AG10803 (cell line): Measurements from ENCODE around the gene PHGDH.
A peak's percentile ranks its signal among the peaks of the same experiment; 100 is the strongest.

Source experiments
- DNase-seq: peaks from one replicate; pipeline ENCODE4 v3.0.0; 2010; ENCODE audit warnings: low read depth
- H3K4me3 ChIP-seq: 2 replicates; pipeline ENCODE4 v1.5.1; 2011; ENCODE audit warnings: mild to moderate bottlenecking, low read length, control low read depth
- CTCF ChIP-seq: conservative IDR thresholded peaks from 2 replicates; pipeline ENCODE4 v1.5.1; 2011; ENCODE audit warnings: mild to moderate bottlenecking, low read length, control low read depth, inconsistent platforms

Gene PHGDH

GRCh38 chr1:119771770-119772169 is 60.0 kb downstream of the PHGDH start:
- TF ChIP-seq CTCF: no peak
- no peak overlapping the region for H3K4me3 ChIP-seq
- DNase-seq: peak; percentile 32

GRCh38 chr1:119772298-119772697 is 60.6 kb downstream of the PHGDH start:
- no peak for DNase-seq

GRCh38 chr1:119773711-119774241 is 62.0 kb downstream of the PHGDH start:
- no peak for TF ChIP-seq CTCF
- no peak overlapping the region for H3K4me3 ChIP-seq
- DNase-seq: peak; percentile 61

More at GRCh38 chr1:119772298-119772697, 60.6 kb downstream of the PHGDH start:
- no peak for TF ChIP-seq CTCF
- no peak overlapping the region for H3K4me3 ChIP-seq

- DNase-seq: no peak
- no peak overlapping the region for H3K4me3 ChIP-seq
- no peak for TF ChIP-seq CTCF
Observed at GRCh38 chr1:119774746-119775490, 63.2 kb downstream of the PHGDH start.

GRCh38 chr1:119778359-119778758 is 66.6 kb downstream of the PHGDH start:
- H3K4me3 ChIP-seq: no peak overlapping the region
- no peak for TF ChIP-seq CTCF
- DNase-seq: no peak

GRCh38 chr1:119778886-119779560 is 67.3 kb downstream of the PHGDH start:
- no peak overlapping the region for H3K4me3 ChIP-seq
- TF ChIP-seq CTCF: no peak
- peak; percentile 39 for DNase-seq
